GM21717 (cell line): ENCODE measurements around the gene ARG1.
"Not testable (repeated sequence)": the region's sequence is repeated elsewhere in the genome, so short reads cannot be mapped to it uniquely, and the experiment has no call there.

Source experiments
- ATAC-seq: cut with Tn5 transposase; IDR thresholded peaks from one replicate; pipeline ENCODE4 v1.9.1; 2021; ENCODE audit warnings: mild to moderate bottlenecking, moderate library complexity; ENCODE audit not compliant: unreplicated experiment

ARG1 gene

GRCh38 chr6:131572686-131573415 lies at the start of gene ARG1:
TSS of gene ARG1 (plus strand) at chr6:131573226. CDS start at chr6:131573283, 57 bp downstream.
- ATAC-seq = no peak

- ATAC-seq = no peak
Observed at GRCh38 chr6:131523988-131524673, 48.9 kb upstream of the ARG1 start.

- ATAC-seq = no peak
Observed at GRCh38 chr6:131524695-131525336, 48.2 kb upstream of the ARG1 start.

- ATAC-seq = not testable (repeated sequence)
Observed at GRCh38 chr6:131530936-131531335, 42.1 kb upstream of the ARG1 start.

GRCh38 chr6:131531681-131532080 lies 41.3 kb upstream of the ARG1 start:
- ATAC-seq = not testable (repeated sequence)

GRCh38 chr6:131532580-131533039 lies 40.4 kb upstream of the ARG1 start:
- no peak for ATAC-seq

GRCh38 chr6:131538615-131539014 lies 34.4 kb upstream of the ARG1 start:
- ATAC-seq = not testable (repeated sequence)

- ATAC-seq = no peak
Observed at GRCh38 chr6:131545317-131545716, 27.7 kb upstream of the ARG1 start.

GRCh38 chr6:131547488-131547887 lies 25.5 kb upstream of the ARG1 start:
- ATAC-seq = no peak

GRCh38 chr6:131548441-131548840 lies 24.6 kb upstream of the ARG1 start:
- no peak for ATAC-seq

GRCh38 chr6:131549811-131550210 lies 23.2 kb upstream of the ARG1 start:
- no peak for ATAC-seq

- no peak for ATAC-seq
Observed at GRCh38 chr6:131551902-131552301, 21.1 kb upstream of the ARG1 start.

GRCh38 chr6:131552572-131552971 lies 20.5 kb upstream of the ARG1 start:
- no peak for ATAC-seq

GRCh38 chr6:131555992-131556391 lies 17.0 kb upstream of the ARG1 start:
- ATAC-seq = no peak

- no peak for ATAC-seq
Observed at GRCh38 chr6:131558922-131559321, 14.1 kb upstream of the ARG1 start.

GRCh38 chr6:131561925-131562707 lies 10.9 kb upstream of the ARG1 start:
- ATAC-seq = no peak

GRCh38 chr6:131565056-131565455 lies 8.0 kb upstream of the ARG1 start:
- no peak for ATAC-seq

- no peak for ATAC-seq
Observed at GRCh38 chr6:131568726-131569125, 4.3 kb upstream of the ARG1 start.

- no peak for ATAC-seq
Observed at GRCh38 chr6:131574133-131574532, 1.1 kb downstream of the ARG1 start.

GRCh38 chr6:131574686-131575085 lies 1.7 kb downstream of the ARG1 start:
- no peak for ATAC-seq
